Activated naive CD4-positive, alpha-beta T cell treated with anti-CD3 and anti-CD28 coated beads, Interleukin-2, amount 10 ng/mL, durations not matched to agents 7 days and 5 days (primary cell): Measurements from ENCODE around the gene ASB10.
A peak's percentile ranks its signal among the peaks of the same experiment; 100 is the strongest.

Experiments used
- CTCF ChIA-PET: fragments of 350-600 bp; sonication (Branson Sonifier 250); formaldehyde crosslinking; loops from one replicate; lab custom pipeline; 2021; ENCODE audit warnings: antibody characterized with exemption; lab: Charles Lee
- DNase-seq: peaks from one replicate; pipeline ENCODE4 v3.0.0-alpha.2; 2020
- H3K27ac Mint-ChIP-seq: one replicate; pipeline ENCODE4 v1.8.0; 2021; ENCODE audit warnings: mild to moderate bottlenecking, moderate library complexity, mixed read lengths
- H3K27me3 Mint-ChIP-seq: one replicate; pipeline ENCODE4 v1.8.0; 2021; ENCODE audit warnings: mild to moderate bottlenecking, mixed read lengths
- H3K36me3 Mint-ChIP-seq: one replicate; pipeline ENCODE4 v1.8.0; 2021; ENCODE audit warnings: mixed read lengths
- H3K4me1 Mint-ChIP-seq: one replicate; pipeline ENCODE4 v1.8.0; 2021; ENCODE audit warnings: mixed read lengths
- H3K4me3 Mint-ChIP-seq: one replicate; pipeline ENCODE4 v1.8.0; 2021; ENCODE audit warnings: mild to moderate bottlenecking, moderate library complexity, mixed read lengths
- H3K9me3 Mint-ChIP-seq: one replicate; pipeline ENCODE4 v1.8.0; 2021; ENCODE audit warnings: mixed read lengths

Gene ASB10

DNA sequence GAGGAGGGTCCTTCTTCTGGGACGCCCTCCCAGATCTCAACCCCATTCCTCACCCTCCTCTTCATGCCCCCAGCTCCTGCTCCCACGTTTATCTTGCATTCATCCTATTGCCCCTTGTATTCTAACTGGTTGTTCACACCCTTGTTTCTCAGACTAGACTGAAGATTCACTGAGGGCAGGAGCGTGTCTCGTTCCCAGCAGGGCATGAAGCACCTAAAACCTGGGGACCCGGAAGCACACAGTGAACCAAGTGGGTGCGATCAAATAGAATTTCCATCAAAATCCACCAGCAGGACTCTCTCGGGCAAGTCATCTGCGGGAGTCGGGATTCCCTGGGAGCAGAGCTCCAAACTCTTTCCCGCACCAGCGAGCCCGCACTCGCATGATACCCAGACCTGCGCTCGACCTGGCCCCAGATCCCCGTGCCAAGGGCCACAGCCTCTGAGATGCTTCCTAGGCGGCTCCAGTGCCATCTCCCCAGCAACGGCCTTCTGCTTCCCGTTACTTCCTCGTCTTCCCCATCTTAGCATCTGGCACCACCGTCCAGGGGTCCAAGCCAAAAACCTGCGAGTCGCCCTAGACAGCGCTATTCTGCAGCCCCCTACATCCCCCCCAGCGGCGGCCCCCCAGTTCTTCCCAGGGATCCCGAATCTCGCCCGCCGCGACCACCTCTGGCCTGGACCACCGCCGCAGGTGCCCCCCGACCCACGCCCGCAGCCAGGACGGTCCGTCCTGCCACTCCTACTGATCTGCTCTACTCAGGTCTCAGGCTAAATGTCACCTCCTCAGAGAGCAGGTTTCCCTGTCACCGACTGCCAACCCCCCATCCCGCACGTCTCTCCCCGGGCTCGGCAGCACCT lies 13.4 kb downstream of the ASB10 start:
- Mint-ChIP-seq H3K27ac (no peak overlapping the region), H3K4me1 (peaks cover 6% of the 10 kb centered on the region), H3K9me3 (no peaks in the 10 kb centered on the region), H3K4me3 (no peak overlapping the region), H3K27me3 (peaks cover 92% of the 10 kb centered on the region), H3K36me3 (no peaks in the 10 kb centered on the region)
- DNase-seq: no peak
- CTCF ChIA-PET: no interaction called here

DNA sequence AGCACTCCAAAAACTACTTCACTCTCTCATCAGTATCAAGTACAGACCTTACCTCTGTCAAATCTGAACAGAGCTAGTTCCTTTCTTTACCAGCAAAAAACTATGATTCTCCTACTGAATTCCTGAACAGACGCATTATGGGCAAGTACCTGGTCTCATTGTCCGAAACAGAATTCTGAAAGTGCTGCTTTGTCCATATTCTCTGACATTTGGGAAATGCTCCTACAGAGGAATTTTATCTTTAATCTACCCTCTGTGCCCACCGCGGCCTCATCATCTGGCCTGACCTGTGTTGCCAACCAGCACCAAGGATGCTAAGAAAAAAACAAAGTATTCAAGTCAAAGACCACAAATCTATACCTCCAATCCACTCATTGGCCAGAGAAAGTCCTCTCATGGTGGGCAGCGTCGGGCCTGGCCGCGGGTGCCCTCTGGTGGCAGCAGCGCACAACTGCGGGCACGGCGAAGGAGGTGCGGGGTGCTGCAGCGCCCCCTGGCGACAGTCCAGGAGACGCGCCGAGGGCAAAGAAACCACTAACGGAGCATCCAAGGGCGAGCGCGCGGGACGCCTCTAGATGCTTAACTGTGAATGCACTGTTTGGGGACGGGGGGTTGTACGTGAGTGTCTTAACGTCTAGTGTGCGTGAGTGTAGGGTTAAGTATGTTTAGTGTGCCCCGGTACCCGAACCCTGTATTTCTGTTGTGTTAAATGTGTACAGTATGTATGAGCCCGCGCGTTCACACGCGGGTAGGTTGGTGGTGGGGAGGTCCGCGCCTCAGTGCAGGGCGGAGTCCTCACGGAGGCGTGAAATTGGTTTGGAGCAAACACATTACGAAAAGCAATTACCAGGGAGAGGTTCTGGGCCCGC lies 14.5 kb downstream of the ASB10 start:
- Mint-ChIP-seq H3K27me3 (peaks cover 90% of the 10 kb centered on the region), H3K4me1 (peaks cover 10% of the 10 kb centered on the region), H3K27ac (peak overlapping the region; percentile 33), H3K4me3 (no peak overlapping the region), H3K36me3 (no peaks in the 10 kb centered on the region), H3K9me3 (no peaks in the 10 kb centered on the region)
- peak; percentile 79 for DNase-seq
- CTCF ChIA-PET: interaction anchor here (0.7 to 1.3 kb wide), 5 partner anchors 15 to 72 kb away, joined by 3 to 8 read pairs (median 4); no protein-coding TSS in a partner anchor

DNA sequence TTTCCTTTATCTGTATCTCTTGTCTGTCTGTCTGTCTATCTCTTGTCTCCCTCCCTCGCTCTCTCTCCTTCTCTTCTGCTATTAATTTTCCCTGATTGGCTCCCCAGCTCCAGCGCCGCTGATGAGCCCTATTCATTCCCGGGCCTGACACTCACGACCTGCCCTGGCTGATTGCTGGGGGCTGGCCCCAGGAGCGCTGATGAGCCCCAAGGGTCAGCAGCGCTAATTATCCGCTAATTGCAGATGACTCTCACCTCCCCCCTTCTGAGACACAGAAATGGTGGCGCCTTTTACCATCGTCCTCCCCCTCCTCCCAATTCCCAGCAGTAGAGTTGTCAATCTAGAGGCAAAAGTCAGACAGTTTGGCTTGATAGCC lies 18.3 kb downstream of the ASB10 start:
- Mint-ChIP-seq H3K27ac (no peak overlapping the region), H3K4me1 (peaks cover 12% of the 10 kb centered on the region), H3K36me3 (no peaks in the 10 kb centered on the region), H3K4me3 (peak overlapping the region; percentile 46), H3K9me3 (no peaks in the 10 kb centered on the region), H3K27me3 (peaks cover 60% of the 10 kb centered on the region)
- CTCF ChIA-PET: interaction anchor here (0.6 to 3.5 kb wide), 10 partner anchors 10 to 78 kb away, joined by 3 to 19 read pairs (median 6); partner anchors contain the start of gene ABCF2
- no peak for DNase-seq

DNA sequence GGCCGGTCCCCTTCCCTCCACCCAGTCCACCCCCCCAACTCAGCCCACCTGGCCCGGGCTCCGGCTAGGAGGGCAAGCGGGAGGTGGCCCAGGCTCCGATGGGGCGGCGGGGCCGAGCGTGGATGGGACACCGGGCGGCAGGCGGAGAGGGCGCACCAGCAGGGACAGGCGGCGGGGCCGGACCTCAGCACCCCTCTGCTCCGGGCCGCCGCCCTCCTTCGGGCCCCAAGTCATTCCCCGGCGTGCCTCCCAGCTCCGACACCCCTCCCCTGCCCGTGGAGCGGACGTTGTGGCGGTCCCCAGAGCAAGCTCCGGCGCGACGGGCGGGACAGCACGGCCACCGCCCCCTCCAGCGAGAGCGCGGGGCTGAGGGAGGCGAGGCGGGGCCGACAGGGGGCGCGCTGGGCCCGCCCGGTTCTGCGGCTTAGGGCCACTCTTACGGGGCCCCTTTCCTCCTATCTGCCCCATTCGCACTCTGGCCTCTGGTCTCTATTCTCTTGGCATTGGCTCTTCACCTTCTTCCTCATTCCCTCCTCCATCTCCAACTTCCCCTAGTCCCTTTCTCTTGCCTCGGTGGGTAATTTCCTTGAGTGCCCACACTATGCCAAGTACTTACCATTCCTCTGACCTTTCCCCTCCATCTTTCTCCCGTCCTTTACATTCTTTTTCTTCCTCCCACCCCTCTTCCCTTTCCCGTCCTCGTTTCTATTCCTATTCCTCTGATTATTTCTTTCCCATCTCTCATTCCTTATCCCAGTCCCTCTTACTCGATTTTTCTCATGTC lies 18.9 kb downstream of the ASB10 start:
- Mint-ChIP-seq H3K9me3 (no peaks in the 10 kb centered on the region), H3K4me1 (peaks cover 12% of the 10 kb centered on the region), H3K27ac (no peak overlapping the region), H3K4me3 (peak overlapping the region; percentile 46), H3K36me3 (no peaks in the 10 kb centered on the region), H3K27me3 (peaks cover 55% of the 10 kb centered on the region)
- CTCF ChIA-PET: interaction anchor here (0.7 to 3.5 kb wide), 13 partner anchors 8 to 136 kb away, joined by 3 to 19 read pairs (median 5); no protein-coding TSS in a partner anchor
- DNase-seq: peak; percentile 69

DNA sequence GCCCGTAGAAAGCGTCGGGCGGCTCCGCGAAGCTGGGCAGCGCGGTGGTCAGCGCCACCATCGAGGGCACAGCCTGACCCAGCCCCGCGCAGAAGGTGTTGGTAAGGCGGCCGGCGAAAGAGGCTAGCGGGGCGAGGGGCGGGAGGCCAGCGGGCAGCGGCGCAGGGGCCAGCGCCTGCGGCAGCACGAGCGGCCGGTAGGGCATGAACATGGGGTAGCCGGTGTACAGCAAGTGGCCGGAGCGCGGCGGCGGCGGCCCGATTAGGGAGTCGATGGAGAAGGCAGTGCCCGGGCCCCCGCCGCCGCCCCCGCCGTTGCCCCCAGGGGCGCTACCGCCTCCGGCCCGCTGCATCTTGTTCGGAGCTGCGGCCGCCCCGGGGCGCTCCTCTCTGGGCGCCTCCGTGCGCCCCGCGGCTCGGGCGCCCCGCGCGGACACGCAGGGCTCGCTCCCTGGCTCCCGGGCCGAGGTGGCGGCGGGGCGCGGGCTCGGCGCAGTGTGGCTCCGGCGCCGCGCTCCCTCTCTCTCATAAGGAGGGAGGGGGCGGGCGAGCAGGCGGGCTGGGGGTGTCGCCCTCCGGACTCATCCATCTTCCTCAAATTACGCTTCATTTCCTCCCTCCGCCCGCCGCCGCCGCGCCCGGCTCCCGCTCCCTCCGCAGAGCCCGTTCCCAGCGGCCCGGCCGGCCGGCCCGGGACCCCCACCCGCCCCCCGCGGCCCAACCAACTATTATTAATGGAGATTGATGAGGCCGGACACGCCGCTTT lies 19.7 kb downstream of the ASB10 start, which contains the start of gene GBX1:
Gene GBX1 (minus strand): TSS at position 498 of the 765 bp plus-strand sequence. CDS start 146 bp downstream, at position 352.
- CTCF ChIA-PET: interaction anchor here (0.7 to 3.5 kb wide), 9 partner anchors 7 to 137 kb away, joined by 3 to 19 read pairs (median 3); no protein-coding TSS in a partner anchor

DNA sequence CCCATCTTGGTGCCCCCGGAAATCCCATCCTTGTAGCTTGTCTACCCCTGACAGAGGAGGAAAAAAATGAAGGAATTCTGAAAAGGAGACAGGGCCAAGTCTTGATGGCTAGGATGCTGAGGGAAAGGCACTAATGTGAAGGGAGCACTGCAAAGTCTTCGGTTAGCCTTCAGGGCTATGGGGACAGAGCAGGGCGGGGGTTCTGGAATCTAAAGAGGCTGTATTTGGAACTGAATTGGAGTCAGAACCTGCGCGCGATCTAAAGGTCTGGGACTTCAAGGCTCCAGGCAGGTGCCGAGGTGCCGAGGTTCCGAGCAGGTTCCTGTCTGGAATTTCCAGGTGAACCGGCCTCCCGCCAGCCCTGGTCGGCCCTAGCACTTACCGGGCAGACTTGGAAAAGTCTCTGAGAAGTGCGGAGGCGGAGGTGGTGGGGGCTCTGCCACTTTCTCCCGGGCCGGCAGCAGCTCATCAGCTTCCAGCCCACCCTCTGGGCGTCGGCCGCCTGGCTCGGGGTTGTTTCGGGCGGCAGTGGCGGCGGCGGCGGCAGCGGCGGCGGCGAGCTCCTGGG lies 20.3 kb downstream of the ASB10 start:
- CTCF ChIA-PET: interaction anchor here (0.7 to 3.5 kb wide), 6 partner anchors 9 to 85 kb away, joined by 3 to 15 read pairs (median 3); no protein-coding TSS in a partner anchor
- H3K4me3 Mint-ChIP-seq: peak overlapping the region; percentile 22

More for the DNA sequence above, 19.7 kb downstream of the ASB10 start, which contains the start of gene GBX1:
- peak; percentile 34 for DNase-seq
- Mint-ChIP-seq H3K4me1 (peaks cover 8% of the 10 kb centered on the region), H3K36me3 (no peaks in the 10 kb centered on the region), H3K9me3 (no peaks in the 10 kb centered on the region), H3K27ac (no peak within 1 kb of the TSS), H3K4me3 (peak within 1 kb of the TSS; percentile 46), H3K27me3 (peaks cover 46% of the 10 kb centered on the region)

DNA sequence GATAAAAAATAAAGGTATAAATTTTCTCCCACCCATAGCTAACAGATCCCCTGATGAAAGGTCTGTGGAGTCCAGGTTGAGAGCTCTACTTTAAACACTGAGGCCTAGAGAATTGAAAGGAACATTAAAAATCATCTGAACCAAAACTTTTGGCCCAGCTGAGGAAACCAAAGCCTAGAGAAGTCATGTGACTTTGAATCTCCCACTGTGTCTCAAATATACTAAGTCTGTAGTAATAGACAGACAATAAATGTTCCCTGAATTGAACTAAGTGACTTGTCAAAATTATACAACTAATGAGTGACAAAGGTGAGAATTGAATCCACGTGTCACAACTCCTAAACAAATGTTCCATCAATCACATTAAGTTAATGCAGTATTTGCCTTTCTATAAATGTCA lies 25.3 kb downstream of the ASB10 start:
- no peaks in the 10 kb centered on the region for H3K36me3 Mint-ChIP-seq
- CTCF ChIA-PET: interaction anchor here (1.0 to 1.1 kb wide), 2 partner anchors 81 to 83 kb away, joined by 3 to 4 read pairs; no protein-coding TSS in a partner anchor
- no peak for DNase-seq
- peaks cover 17% of the 10 kb centered on the region for H3K27me3 Mint-ChIP-seq
- H3K4me3 Mint-ChIP-seq: no peak overlapping the region
- peaks cover 3% of the 10 kb centered on the region for H3K4me1 Mint-ChIP-seq
- no peak overlapping the region for H3K27ac Mint-ChIP-seq
- H3K9me3 Mint-ChIP-seq: no peaks in the 10 kb centered on the region

More for the DNA sequence above, 20.3 kb downstream of the ASB10 start:
- Mint-ChIP-seq H3K27me3 (peaks cover 40% of the 10 kb centered on the region), H3K4me1 (peaks cover 7% of the 10 kb centered on the region), H3K36me3 (no peaks in the 10 kb centered on the region), H3K9me3 (no peaks in the 10 kb centered on the region), H3K27ac (no peak overlapping the region)
- DNase-seq: no peak

DNA sequence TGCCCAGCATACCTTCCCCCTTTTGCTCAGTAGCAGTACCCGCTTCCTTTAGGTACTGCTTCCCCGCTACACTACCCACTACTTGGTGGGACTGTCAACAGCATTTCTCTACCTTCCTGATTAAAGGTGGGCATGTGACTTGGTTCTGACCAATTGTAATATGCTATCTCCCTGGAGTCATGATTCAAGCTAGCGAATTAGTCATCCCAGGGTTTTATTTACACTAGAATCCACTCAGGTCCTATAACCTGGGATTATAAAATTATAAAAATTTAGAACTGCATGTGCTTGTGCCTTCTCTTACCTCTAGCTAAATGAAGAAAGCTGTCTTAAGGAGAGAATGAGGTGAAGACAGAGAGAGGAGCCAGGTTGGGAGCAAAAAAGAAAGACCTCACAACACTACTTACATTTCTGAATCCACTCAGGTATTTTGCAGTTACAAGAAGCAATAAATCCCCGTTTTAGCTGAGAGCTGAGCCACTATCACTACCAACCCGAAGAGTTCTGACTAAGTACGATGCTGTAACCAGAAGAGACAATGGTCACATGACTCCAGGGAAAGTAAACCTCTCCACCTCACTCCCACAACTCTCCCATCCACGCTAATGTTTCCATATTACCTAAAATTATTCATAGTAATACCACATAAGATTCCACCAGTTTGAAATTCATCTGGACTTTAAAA lies 29.3 kb downstream of the ASB10 start:
- Mint-ChIP-seq H3K4me3 (no peak overlapping the region), H3K27me3 (peaks cover 35% of the 10 kb centered on the region), H3K36me3 (no peaks in the 10 kb centered on the region), H3K9me3 (no peaks in the 10 kb centered on the region), H3K27ac (no peak overlapping the region), H3K4me1 (no peaks in the 10 kb centered on the region)
- CTCF ChIA-PET: interaction anchor here (1.3 to 2.5 kb wide), 3 partner anchors 9 to 14 kb away, joined by 3 to 15 read pairs (median 7); partner anchors contain the start of gene GBX1
- DNase-seq: peak; percentile 3

DNA sequence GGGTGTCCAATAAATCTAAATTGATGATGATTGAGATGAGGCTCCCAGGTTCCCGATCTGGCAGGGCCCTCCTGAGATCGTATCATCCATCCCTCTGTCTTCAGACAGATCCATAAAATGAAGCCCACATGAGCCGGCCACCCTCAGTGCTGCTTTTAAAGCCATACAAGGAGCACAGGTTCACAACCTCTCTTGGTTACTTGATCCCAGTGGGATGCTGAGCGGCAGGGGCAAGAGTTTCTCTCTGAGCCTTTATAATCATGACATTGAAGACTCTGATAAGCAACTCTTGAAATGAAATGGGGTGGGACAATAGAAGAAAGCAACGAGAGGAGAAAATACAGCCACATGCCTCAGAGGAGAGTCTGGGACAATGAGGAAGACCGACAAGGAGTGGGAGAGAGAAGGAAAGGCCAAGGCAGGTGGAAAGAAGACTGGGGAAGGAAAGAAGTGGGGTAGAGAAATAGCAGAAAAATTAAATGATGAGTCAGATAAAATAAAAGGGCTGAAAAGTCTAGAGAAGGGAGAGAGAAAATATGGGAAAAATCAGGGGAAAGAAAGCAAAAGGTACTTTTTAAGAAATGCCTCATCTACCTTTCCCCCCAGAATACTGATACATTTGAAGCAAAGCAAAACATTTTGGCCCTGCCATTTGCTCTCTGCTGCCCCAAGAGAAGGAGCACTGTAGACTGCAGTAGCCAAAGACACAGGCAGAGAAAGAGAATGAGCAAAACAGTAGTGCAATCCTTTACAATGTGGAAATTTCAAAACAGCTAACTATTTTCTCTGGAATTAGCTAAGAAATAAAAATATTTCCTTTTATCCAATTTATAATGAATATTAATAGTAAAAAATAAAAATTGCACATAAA lies 34.2 kb downstream of the ASB10 start:
- CTCF ChIA-PET: interaction anchor here (0.6 kb wide), 1 partner anchor 1482 kb away, joined by 3 read pairs; no protein-coding TSS in a partner anchor
- Mint-ChIP-seq H3K9me3 (no peaks in the 10 kb centered on the region), H3K4me3 (no peak overlapping the region), H3K27ac (no peak overlapping the region), H3K4me1 (no peaks in the 10 kb centered on the region), H3K36me3 (no peaks in the 10 kb centered on the region), H3K27me3 (peaks cover 45% of the 10 kb centered on the region)
- peak; percentile 8 for DNase-seq

DNA sequence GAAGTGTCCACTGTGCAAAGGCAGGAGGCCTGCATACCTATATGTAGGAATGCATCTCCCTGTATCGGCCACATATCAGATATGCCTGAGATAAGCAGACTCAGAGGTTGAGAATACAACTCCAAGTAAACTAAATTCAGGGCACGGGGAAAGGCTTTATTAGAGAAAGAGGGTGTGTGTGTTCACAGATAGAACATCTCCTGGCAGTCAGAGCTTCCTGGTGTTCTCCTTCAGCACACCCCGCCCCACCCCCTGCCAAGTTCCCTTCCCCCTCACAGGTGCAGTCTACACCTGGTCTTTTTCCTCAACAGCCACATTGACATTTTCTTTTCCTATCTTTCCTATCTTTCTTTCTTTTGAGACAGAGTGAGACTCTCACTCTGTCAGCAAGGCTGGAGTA lies 36.7 kb downstream of the ASB10 start:
- Mint-ChIP-seq H3K36me3 (no peaks in the 10 kb centered on the region), H3K27ac (no peak overlapping the region), H3K9me3 (no peaks in the 10 kb centered on the region), H3K4me3 (no peak overlapping the region), H3K4me1 (no peaks in the 10 kb centered on the region), H3K27me3 (peaks cover 50% of the 10 kb centered on the region)
- CTCF ChIA-PET: interaction anchor here (1.2 to 1.7 kb wide), 2 partner anchors 18 to 40 kb away, joined by 3 read pairs; partner anchors contain the start of gene GBX1
- DNase-seq: peak; percentile 10
